Smooth muscle cell (in vitro differentiated cells): Measurements from ENCODE around the gene FBXO38. TPM values are rescaled to one million over a fixed set of nuclear protein-coding genes. Genes with fewer than 3 reads are reported as not detected.

Experiments used
- DNase-seq: peaks from one replicate; lab custom pipeline; 2025; ENCODE audit not compliant: unreplicated experiment; lab: John Stamatoyannopoulos, UW
- H2AFZ ChIP-seq: fragments of 200-600 bp; sonication (generic); 2 replicates; pipeline ENCODE4 v1.6.0; 2016; ENCODE audit warnings: antibody characterized with exemption, low read depth, mild to moderate bottlenecking
- H3F3A ChIP-seq: fragments of 200-600 bp; sonication (generic); 2 replicates; pipeline ENCODE4 v1.6.0; 2017; ENCODE audit warnings: antibody characterized with exemption, low read depth
- H3K27ac ChIP-seq: fragments of 200-600 bp; sonication (generic); 2 replicates; pipeline ENCODE4 v1.5.1; 2016; ENCODE audit warnings: low read depth, mild to moderate bottlenecking
- H3K27me3 ChIP-seq: fragments of 200-600 bp; sonication (generic); 2 replicates; pipeline ENCODE4 v1.6.1; 2016; ENCODE audit warnings: low read depth, mild to moderate bottlenecking
- H3K36me3 ChIP-seq: fragments of 200-600 bp; sonication (generic); 2 replicates; pipeline ENCODE4 v1.5.1; 2016; ENCODE audit warnings: low read depth
- H3K4me1 ChIP-seq: fragments of 200-600 bp; sonication (generic); 2 replicates; pipeline ENCODE4 v1.5.1; 2016; ENCODE audit warnings: low read depth
- H3K4me2 ChIP-seq: fragments of 200-600 bp; sonication (generic); 2 replicates; pipeline ENCODE4 v1.6.0; 2016; ENCODE audit warnings: mild to moderate bottlenecking
- H3K4me3 ChIP-seq: fragments of 200-600 bp; sonication (generic); 2 replicates; pipeline ENCODE4 v1.5.1; 2016; ENCODE audit warnings: mild to moderate bottlenecking
- H3K79me2 ChIP-seq: fragments of 200-600 bp; sonication (generic); 2 replicates; pipeline ENCODE4 v1.6.0; 2016; ENCODE audit warnings: low read depth, mild to moderate bottlenecking
- H3K9ac ChIP-seq: fragments of 200-600 bp; sonication (generic); 2 replicates; pipeline ENCODE4 v1.6.0; 2016; ENCODE audit warnings: low read depth
- H3K9me3 ChIP-seq: fragments of 200-600 bp; sonication (generic); replicated peaks from 2 replicates; pipeline ENCODE4 v1.5.1; 2016; ENCODE audit warnings: low read depth
- H4K20me1 ChIP-seq: fragments of 200-600 bp; sonication (generic); 2 replicates; pipeline ENCODE4 v1.6.0; 2016; ENCODE audit warnings: low read depth
- WGBS: methylation state at CpG from one replicate; pipeline ENCODE4 v1.1.7; 2016; ENCODE audit warnings: low lambda C conversion rate; 5-methylcytosine and 5-hydroxymethylcytosine counted together
- polyA plus RNA-seq: library from polyadenylated mRNA; unstranded; fragments of >200 nt; fragmentation: Nextera tagmentation; extraction: Ambion mirVana; gene quantifications from 2 replicates; pipeline ENCODE4 v1.2.1, GENCODE V29; 2016
- total RNA-seq: library from RNA; depleted of rRNA; stranded (reverse); fragments of >200 nt; gene quantifications from 2 replicates; pipeline ENCODE4 v1.2.3, GENCODE V29; 2014
- TF ChIP-seq, protein P1 (sequence below): fragments of 200-600 bp; sonication (generic); IDR thresholded peaks from 2 replicates; pipeline ENCODE4 v1.5.1; 2017; ENCODE audit warnings: borderline replicate concordance, mild to moderate bottlenecking, antibody characterized with exemption; ENCODE audit not compliant: insufficient read depth, poor library complexity, severe bottlenecking

Gene FBXO38
- total and polyA plus RNA-seq, 2 experiments from 2014 or later: 24.4 to 44.5 TPM

- Histone ChIP-seq H3K27ac (no peak overlapping the region), H3K9ac (no peak overlapping the region), H2AFZ (no peak overlapping the region), H3K4me1 (no peaks in the 10 kb centered on the region), H3K9me3 (no peaks in the 10 kb centered on the region), H3K79me2 (no peaks in the 10 kb centered on the region), H4K20me1 (no peaks in the 10 kb centered on the region), H3K4me3 (no peak overlapping the region), H3K36me3 (peaks cover 41% of the 10 kb centered on the region), H3K4me2 (no peak overlapping the region), H3K27me3 (no peaks in the 10 kb centered on the region), H3F3A (no peaks in the 10 kb centered on the region)
- DNase-seq: no peak
- 95% methylated on average over 2 of the region's 2 CpGs for WGBS
- TF ChIP-seq, protein P1, sequence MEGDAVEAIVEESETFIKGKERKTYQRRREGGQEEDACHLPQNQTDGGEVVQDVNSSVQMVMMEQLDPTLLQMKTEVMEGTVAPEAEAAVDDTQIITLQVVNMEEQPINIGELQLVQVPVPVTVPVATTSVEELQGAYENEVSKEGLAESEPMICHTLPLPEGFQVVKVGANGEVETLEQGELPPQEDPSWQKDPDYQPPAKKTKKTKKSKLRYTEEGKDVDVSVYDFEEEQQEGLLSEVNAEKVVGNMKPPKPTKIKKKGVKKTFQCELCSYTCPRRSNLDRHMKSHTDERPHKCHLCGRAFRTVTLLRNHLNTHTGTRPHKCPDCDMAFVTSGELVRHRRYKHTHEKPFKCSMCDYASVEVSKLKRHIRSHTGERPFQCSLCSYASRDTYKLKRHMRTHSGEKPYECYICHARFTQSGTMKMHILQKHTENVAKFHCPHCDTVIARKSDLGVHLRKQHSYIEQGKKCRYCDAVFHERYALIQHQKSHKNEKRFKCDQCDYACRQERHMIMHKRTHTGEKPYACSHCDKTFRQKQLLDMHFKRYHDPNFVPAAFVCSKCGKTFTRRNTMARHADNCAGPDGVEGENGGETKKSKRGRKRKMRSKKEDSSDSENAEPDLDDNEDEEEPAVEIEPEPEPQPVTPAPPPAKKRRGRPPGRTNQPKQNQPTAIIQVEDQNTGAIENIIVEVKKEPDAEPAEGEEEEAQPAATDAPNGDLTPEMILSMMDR: no peak
These were observed 28.4 kb downstream of the FBXO38 start for GRCh38 chr5:148412124-148412523.

- H3K27me3 ChIP-seq: no peaks in the 10 kb centered on the region
- peaks cover 51% of the 10 kb centered on the region for H3K36me3 ChIP-seq
- H3F3A ChIP-seq: no peaks in the 10 kb centered on the region
- H3K27ac ChIP-seq: no peak overlapping the region
- no peak for DNase-seq
- no peak overlapping the region for H3K4me3 ChIP-seq
- TF ChIP-seq, protein P1: no peak
- no peaks in the 10 kb centered on the region for H3K4me1 ChIP-seq
- no peaks in the 10 kb centered on the region for H3K79me2 ChIP-seq
- H3K4me2 ChIP-seq: no peak overlapping the region
- H2AFZ ChIP-seq: no peak overlapping the region
- H3K9ac ChIP-seq: no peak overlapping the region
- peaks cover 9% of the 10 kb centered on the region for H4K20me1 ChIP-seq
- no peaks in the 10 kb centered on the region for H3K9me3 ChIP-seq
- 67% methylated on average over 4 of the region's 4 CpGs for WGBS
These were observed 31.1 kb downstream of the FBXO38 start for GRCh38 chr5:148414833-148415232.

DNA sequence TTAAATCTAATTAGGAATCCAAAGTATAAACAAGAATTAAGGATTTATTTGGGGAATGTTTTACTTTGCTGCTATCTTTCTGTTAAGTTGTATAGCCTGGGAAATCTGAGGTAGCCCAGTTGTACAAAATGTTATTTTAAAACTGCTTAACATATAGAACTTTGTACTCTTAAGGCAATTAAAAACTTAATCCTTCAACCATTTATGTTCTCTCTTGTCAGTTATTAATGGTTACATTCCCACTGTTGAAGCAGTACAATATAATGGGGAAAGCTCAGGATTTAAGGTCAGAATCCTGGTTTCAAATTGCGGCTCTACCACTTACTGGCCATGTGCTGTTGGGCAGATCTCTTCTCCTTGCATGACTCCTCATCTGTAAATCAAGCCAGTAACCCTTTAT, 32.7 kb downstream of the FBXO38 start:
- H3K9ac ChIP-seq: no peak overlapping the region

GRCh38 chr5:148416921-148417320, 33.2 kb downstream of the FBXO38 start:
- Histone ChIP-seq H3K9ac (no peak overlapping the region), H3K4me1 (no peaks in the 10 kb centered on the region), H3K79me2 (no peaks in the 10 kb centered on the region), H3F3A (no peaks in the 10 kb centered on the region), H3K4me3 (no peak overlapping the region), H2AFZ (no peak overlapping the region), H3K27me3 (no peaks in the 10 kb centered on the region), H4K20me1 (peaks cover 15% of the 10 kb centered on the region), H3K9me3 (no peaks in the 10 kb centered on the region), H3K4me2 (no peak overlapping the region), H3K27ac (no peak overlapping the region), H3K36me3 (peaks cover 45% of the 10 kb centered on the region)
- no peak for DNase-seq
- 92% methylated on average over 7 of the region's 7 CpGs for WGBS
- TF ChIP-seq, protein P1: no peak

More for the DNA sequence above, 32.7 kb downstream of the FBXO38 start:
- H3K4me2 ChIP-seq: no peak overlapping the region
- no peak for DNase-seq
- H3F3A ChIP-seq: no peaks in the 10 kb centered on the region
- no peaks in the 10 kb centered on the region for H3K4me1 ChIP-seq
- TF ChIP-seq, protein P1: no peak
- peaks cover 11% of the 10 kb centered on the region for H4K20me1 ChIP-seq
- H3K36me3 ChIP-seq: peaks cover 45% of the 10 kb centered on the region
- 96% methylated on average over 1 of the region's 1 CpG for WGBS
- H3K4me3 ChIP-seq: no peak overlapping the region
- no peaks in the 10 kb centered on the region for H3K9me3 ChIP-seq
- H3K27me3 ChIP-seq: no peaks in the 10 kb centered on the region
- H3K27ac ChIP-seq: no peak overlapping the region
- H3K79me2 ChIP-seq: no peaks in the 10 kb centered on the region
- no peak overlapping the region for H2AFZ ChIP-seq
